Sigmoid colon (tissue), 7 donors: ENCODE data around the gene STEAP3. TPM values are rescaled to one million over a fixed set of nuclear protein-coding genes. Genes with fewer than 3 reads are reported as not detected.

Experiments used
- DNase-seq: peaks from one replicate; pipeline ENCODE4 v3.0.0-alpha.2; 2019
- H3K27ac ChIP-seq, 4 donors: fragments of 200-600 bp; sonication (generic); one replicate each; pipeline ENCODE4 v1.5.1; 2016 to 2019; ENCODE audit warnings: mild to moderate bottlenecking in 1 of 4
- H3K27me3 ChIP-seq, 3 donors: fragments of 200-600 bp; sonication (generic); one replicate each; pipeline ENCODE4 v1.5.1; 2019; ENCODE audit warnings: mild to moderate bottlenecking in 1 of 3
- H3K36me3 ChIP-seq, 4 donors: fragments of 200-600 bp; sonication (generic); one replicate each; pipeline ENCODE4 v1.5.1; 2016 to 2019
- H3K4me1 ChIP-seq, 4 donors: fragments of 200-600 bp; sonication (generic); one replicate each; pipeline ENCODE4 v1.5.1; 2017 to 2019
- H3K4me3 ChIP-seq, 4 donors: fragments of 200-600 bp; sonication (generic); one replicate each; pipeline ENCODE4 v1.5.1; 2017 to 2019; ENCODE audit warnings: mild to moderate bottlenecking in 2 of 4, moderate library complexity in 1 of 4
- H3K9me3 ChIP-seq, 4 donors: fragments of 200-600 bp in 3 of 4; sonication (generic) in 3 of 4; one replicate each; pipeline versions ENCODE4 v1.5.1 to v1.6.1; 2013 to 2019
- EP300 ChIP-seq, 4 donors: sonication (generic); formaldehyde crosslinking; IDR thresholded peaks; one replicate each; pipeline ENCODE4 v1.6.1; 2017; ENCODE audit warnings: antibody characterized with exemption in 4 of 4
- POLR2A ChIP-seq, 2 donors: fragments of 450-650 bp; IDR thresholded peaks; one replicate each; pipeline ENCODE4 v1.6.1; 2016; ENCODE audit warnings: antibody characterized with exemption in 2 of 2, mild to moderate bottlenecking in 2 of 2, moderate library complexity in 2 of 2
- POLR2AphosphoS5 ChIP-seq, 4 donors: sonication (generic); formaldehyde crosslinking; IDR thresholded peaks; one replicate each; pipeline ENCODE4 v1.6.1; 2017; ENCODE audit warnings: antibody characterized with exemption in 4 of 4
- WGBS, 2 donors: extraction: QIAGEN DNeasy Blood & Tissue Kit; methylation state at CpG; one replicate each; pipeline ENCODE4 v1.1.7; 2013; 5-methylcytosine and 5-hydroxymethylcytosine counted together
- intact Hi-C: fragments of 100-400 bp; cut with DNase I; formaldehyde crosslinking; loops from one replicate; pipeline ENCODE4 v1.15.1; 2023
- polyA plus RNA-seq, 3 donors: library from polyadenylated mRNA; stranded (reverse); fragments of 200-250 nt; gene quantifications; one replicate each; pipeline ENCODE4 v1.2.3, GENCODE V29; 2013
- total RNA-seq, 4 donors: library from RNA; depleted of rRNA; stranded (reverse); fragments of >200 nt; gene quantifications; one replicate each; pipeline ENCODE4 v1.1.0, GENCODE V29; 2016
- TF ChIP-seq, protein P1 (sequence below), 4 experiments: fragments of 450-650 bp in 3 of 4; fragments of 200-600 bp in 1 of 4; IDR thresholded peaks; one replicate each; pipeline ENCODE4 v1.5.1; 2016 to 2019; ENCODE audit warnings: antibody characterized with exemption in 4 of 4, mild to moderate bottlenecking in 3 of 4, moderate library complexity in 2 of 4
- donor health status: healthy with polysubstance abuse.
- donor health status: Bipolar disorder and iron deficiency.
- donor health status: healthy.

Gene STEAP3
- total and polyA plus RNA-seq, 7 donors, result 1.4 to 16.4 (median 2.8) TPM

DNA sequence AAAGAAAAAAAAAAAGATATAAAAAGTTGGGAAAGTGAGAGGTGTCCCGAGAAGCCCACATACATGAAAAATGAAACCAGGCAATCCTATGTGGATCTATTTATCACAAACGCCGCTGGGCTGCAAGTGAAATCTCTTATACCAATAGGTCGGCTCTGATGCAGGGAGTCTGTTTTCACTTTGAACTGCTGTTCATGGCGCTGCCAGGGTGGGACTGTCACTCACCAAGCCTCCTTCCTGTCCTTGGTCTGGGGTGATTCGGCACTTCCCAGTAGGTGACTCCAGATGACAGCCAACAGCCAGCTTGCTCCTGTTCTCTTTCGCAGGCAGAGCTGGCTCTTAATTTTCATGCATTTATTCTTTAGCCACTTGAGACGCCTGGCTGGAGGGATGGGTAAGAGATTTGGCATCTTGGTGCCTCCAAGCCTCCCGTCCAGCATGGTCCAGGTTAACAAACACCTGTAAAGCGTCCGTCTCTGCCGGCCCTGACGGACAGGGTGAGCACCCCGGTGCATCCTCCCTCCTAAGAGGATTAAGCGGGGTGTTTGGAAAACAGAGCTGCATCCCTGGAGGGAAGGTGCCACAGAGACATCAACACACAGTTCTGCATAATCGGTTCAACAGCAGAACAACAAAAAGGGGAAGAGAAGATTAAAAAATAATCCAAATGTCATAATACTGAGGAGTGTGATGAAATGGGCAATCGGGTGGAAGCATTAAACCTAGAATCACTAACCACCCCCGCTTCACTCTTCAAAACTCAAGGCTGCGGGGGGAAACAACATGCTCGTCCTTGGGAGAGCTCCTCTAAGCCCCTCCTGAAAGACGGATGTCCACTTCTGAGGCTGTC lies 58.7 kb downstream of the STEAP3 start:
- Histone ChIP-seq H3K4me3 (no peak overlapping the region), H3K36me3 (no peaks in the 10 kb centered on the region), H3K27ac (peak overlapping the region in 3 of 4 donors; percentile 38 to 55 (median 39)), H3K4me1 (peaks cover 0 to 17% (median 7%) of the 10 kb centered on the region in 4 donors), H3K27me3 (no peaks in the 10 kb centered on the region), H3K9me3 (no peaks in the 10 kb centered on the region)
- intact Hi-C loops, result loop anchor here (10.0 kb wide), 1 partner anchor 268 kb away; no protein-coding TSS in a partner anchor
- no peak for DNase-seq
- 85% methylated on average over 21 of the region's 21 CpGs for WGBS, 2 donors
- TF ChIP-seq POLR2AphosphoS5 (IDR thresholded peaks at IDR 0.05) (no peak), EP300 (IDR thresholded peaks at IDR 0.05) (no peak), POLR2A (IDR thresholded peaks at IDR 0.05) (no peak)
- TF ChIP-seq, protein P1, sequence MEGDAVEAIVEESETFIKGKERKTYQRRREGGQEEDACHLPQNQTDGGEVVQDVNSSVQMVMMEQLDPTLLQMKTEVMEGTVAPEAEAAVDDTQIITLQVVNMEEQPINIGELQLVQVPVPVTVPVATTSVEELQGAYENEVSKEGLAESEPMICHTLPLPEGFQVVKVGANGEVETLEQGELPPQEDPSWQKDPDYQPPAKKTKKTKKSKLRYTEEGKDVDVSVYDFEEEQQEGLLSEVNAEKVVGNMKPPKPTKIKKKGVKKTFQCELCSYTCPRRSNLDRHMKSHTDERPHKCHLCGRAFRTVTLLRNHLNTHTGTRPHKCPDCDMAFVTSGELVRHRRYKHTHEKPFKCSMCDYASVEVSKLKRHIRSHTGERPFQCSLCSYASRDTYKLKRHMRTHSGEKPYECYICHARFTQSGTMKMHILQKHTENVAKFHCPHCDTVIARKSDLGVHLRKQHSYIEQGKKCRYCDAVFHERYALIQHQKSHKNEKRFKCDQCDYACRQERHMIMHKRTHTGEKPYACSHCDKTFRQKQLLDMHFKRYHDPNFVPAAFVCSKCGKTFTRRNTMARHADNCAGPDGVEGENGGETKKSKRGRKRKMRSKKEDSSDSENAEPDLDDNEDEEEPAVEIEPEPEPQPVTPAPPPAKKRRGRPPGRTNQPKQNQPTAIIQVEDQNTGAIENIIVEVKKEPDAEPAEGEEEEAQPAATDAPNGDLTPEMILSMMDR (IDR thresholded peaks at IDR 0.05), result no peak

- no peaks in the 10 kb centered on the region for H3K27me3 ChIP-seq
- WGBS, 2 donors, result 85 to 91% methylated on average over 4 of the region's 4 CpGs
- no peaks in the 10 kb centered on the region for H3K9me3 ChIP-seq
- TF ChIP-seq POLR2AphosphoS5 (IDR thresholded peaks at IDR 0.05) (no peak), EP300 (IDR thresholded peaks at IDR 0.05) (no peak), POLR2A (IDR thresholded peaks at IDR 0.05) (no peak)
- TF ChIP-seq, protein P1 (IDR thresholded peaks at IDR 0.05), result no peak
- H3K36me3 ChIP-seq, result no peaks in the 10 kb centered on the region
- intact Hi-C loops, result loop anchor here (10.0 kb wide), 1 partner anchor 268 kb away; no protein-coding TSS in a partner anchor
- DNase-seq, result peak; percentile 79
- no peak overlapping the region for H3K4me3 ChIP-seq
- H3K27ac ChIP-seq, result peak overlapping the region; percentile 4 to 55 (median 38)
- peaks cover 0 to 17% (median 7%) of the 10 kb centered on the region in 4 donors for H3K4me1 ChIP-seq
Measured at GRCh38 chr2:119282996-119283511, 59.4 kb downstream of the STEAP3 start.

GRCh38 chr2:119283873-119284331 lies 60.3 kb downstream of the STEAP3 start:
- peak overlapping the region in 3 of 4 donors; percentile 4 to 55 (median 38) for H3K27ac ChIP-seq

DNA sequence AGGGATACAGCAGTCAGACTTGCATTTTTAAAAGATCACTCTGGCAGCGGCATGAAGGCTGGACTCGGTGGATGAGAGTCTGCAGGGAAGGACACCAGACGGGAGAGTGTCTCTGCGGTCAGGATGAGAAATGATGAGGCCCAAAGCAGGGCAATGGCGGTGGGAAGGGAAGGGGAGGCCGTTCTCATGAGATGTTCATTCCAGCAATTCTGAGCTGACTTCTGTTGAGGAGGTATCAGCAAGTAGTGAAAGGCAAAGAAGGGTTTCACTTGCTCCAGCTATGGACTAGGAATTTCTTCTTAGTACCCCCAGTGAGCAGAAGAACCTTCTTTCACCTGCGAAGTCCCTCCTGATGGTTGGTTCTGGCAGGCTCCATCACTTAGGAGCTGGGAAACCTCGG lies 63.0 kb downstream of the STEAP3 start:
- intact Hi-C loops, result loop anchor here (10.0 kb wide), 1 partner anchor 272 kb away; no protein-coding TSS in a partner anchor
- TF ChIP-seq EP300 (IDR thresholded peaks at IDR 0.05), result no peak
- TF ChIP-seq, protein P1 (IDR thresholded peaks at IDR 0.05), result no peak
- no peak for TF ChIP-seq POLR2AphosphoS5 (IDR thresholded peaks at IDR 0.05)
- no peak for TF ChIP-seq POLR2A (IDR thresholded peaks at IDR 0.05)
- WGBS, 2 donors, result 83 to 87% methylated on average over 8 of the region's 8 CpGs
- Histone ChIP-seq H3K4me3 (no peak overlapping the region), H3K27me3 (no peaks in the 10 kb centered on the region), H3K36me3 (no peaks in the 10 kb centered on the region), H3K27ac (no peak overlapping the region), H3K9me3 (no peaks in the 10 kb centered on the region), H3K4me1 (peaks cover 0 to 36% (median 22%) of the 10 kb centered on the region in 4 donors)
- DNase-seq, result no peak

More at GRCh38 chr2:119283873-119284331, 60.3 kb downstream of the STEAP3 start:
- intact Hi-C loops, result loop anchor here (10.0 kb wide), 1 partner anchor 269 kb away; no protein-coding TSS in a partner anchor
- DNase-seq, result peak; percentile 85
- no peaks in the 10 kb centered on the region for H3K27me3 ChIP-seq
- H3K36me3 ChIP-seq, result no peaks in the 10 kb centered on the region
- 76 to 81% methylated on average over 10 of the region's 10 CpGs for WGBS, 2 donors
- H3K4me1 ChIP-seq, result peaks cover 0 to 25% (median 13%) of the 10 kb centered on the region in 4 donors
- no peaks in the 10 kb centered on the region for H3K9me3 ChIP-seq
- TF ChIP-seq EP300 (IDR thresholded peaks at IDR 0.05), result peak in 1 of 4 donors; percentile 31
- no peak for TF ChIP-seq POLR2A (IDR thresholded peaks at IDR 0.05)
- TF ChIP-seq POLR2AphosphoS5 (IDR thresholded peaks at IDR 0.05), result peak in 2 of 4 donors; percentile 32 to 42
- H3K4me3 ChIP-seq, result no peak overlapping the region

GRCh38 chr2:119288576-119288975 lies 64.9 kb downstream of the STEAP3 start:
- Histone ChIP-seq H3K27ac (peak overlapping the region in 3 of 4 donors; percentile 60 to 84 (median 69)), H3K4me1 (peaks cover 0 to 32% (median 18%) of the 10 kb centered on the region in 4 donors)

More at GRCh38 chr2:119288576-119288975, 64.9 kb downstream of the STEAP3 start:
- no peaks in the 10 kb centered on the region for H3K27me3 ChIP-seq
- H3K9me3 ChIP-seq, result no peaks in the 10 kb centered on the region
- H3K36me3 ChIP-seq, result no peaks in the 10 kb centered on the region
- WGBS, 2 donors, result 88 to 92% methylated on average over 6 of the region's 6 CpGs
- TF ChIP-seq EP300 (IDR thresholded peaks at IDR 0.05) (no peak), POLR2A (IDR thresholded peaks at IDR 0.05) (no peak), POLR2AphosphoS5 (IDR thresholded peaks at IDR 0.05) (no peak)
- TF ChIP-seq, protein P1 (IDR thresholded peaks at IDR 0.05), result no peak
- intact Hi-C loops, result loop anchor here (10.0 kb wide), 1 partner anchor 274 kb away; no protein-coding TSS in a partner anchor
- no peak for DNase-seq
- no peak overlapping the region for H3K4me3 ChIP-seq
